Common myeloid progenitor, CD34-positive (primary cell): Measurements from ENCODE around the gene PBX3.

Source experiments
- CTCF ChIA-PET: fragments of 350-600 bp; sonication (Branson Sonifier 250); formaldehyde crosslinking; loops from one replicate; lab custom pipeline; 2021; ENCODE audit warnings: antibody characterized with exemption; lab: Charles Lee
- POLR2A ChIA-PET: fragments of 350-600 bp; sonication (Branson Sonifier 250); formaldehyde crosslinking; loops from one replicate; lab custom pipeline; 2021; ENCODE audit warnings: antibody characterized with exemption; lab: Charles Lee
- DNase-seq, 3 donors: peaks; one replicate each; pipeline versions ENCODE4 v3.0.0 to v3.0.0-alpha.2; 2013
- H3K27ac ChIP-seq, 2 experiments: 1 replicate in 1 of 2; 2 replicates in 1 of 2; pipeline ENCODE4 v1.7.0; 2013; ENCODE audit warnings: inconsistent platforms in 2 of 2, low read length in 2 of 2, mild to moderate bottlenecking in 2 of 2, low read depth in 1 of 2, moderate library complexity in 1 of 2; ENCODE audit not compliant: severe bottlenecking in 2 of 2, insufficient read depth in 1 of 2, poor library complexity in 1 of 2
- H3K27me3 ChIP-seq, 5 experiments: replicated peaks in 2 of 5; 1 replicate in 3 of 5; 2 replicates in 2 of 5; pipeline versions ENCODE4 v1.6.1 to v1.7.0; 2013; ENCODE audit warnings: low read length in 4 of 5, mild to moderate bottlenecking in 2 of 5, moderate library complexity in 2 of 5, inconsistent platforms in 1 of 5; ENCODE audit not compliant: insufficient read depth in 5 of 5, control insufficient read depth in 4 of 5
- H3K36me3 ChIP-seq, 4 experiments: 1 replicate in 2 of 4; 2 replicates in 2 of 4; pipeline versions ENCODE4 v1.6.1 to v1.7.0; 2013; ENCODE audit warnings: low read length in 3 of 4, control low read depth in 1 of 4, mild to moderate bottlenecking in 1 of 4; ENCODE audit not compliant: control insufficient read depth in 4 of 4, insufficient read depth in 4 of 4
- H3K4me1 ChIP-seq, 4 experiments: 1 replicate in 3 of 4; 2 replicates in 1 of 4; pipeline versions ENCODE4 v1.6.1 to v1.7.1; 2013; ENCODE audit warnings: low read length in 3 of 4, mild to moderate bottlenecking in 3 of 4, control low read depth in 1 of 4, inconsistent platforms in 1 of 4, moderate library complexity in 1 of 4; ENCODE audit not compliant: control insufficient read depth in 4 of 4, insufficient read depth in 4 of 4; ENCODE audit errors: control extremely low read depth in 1 of 4
- H3K4me3 ChIP-seq, 7 experiments: 1 replicate in 4 of 7; 2 replicates in 3 of 7; pipeline versions ENCODE4 v1.5.1 to v1.7.0; 2013; ENCODE audit warnings: mild to moderate bottlenecking in 7 of 7, low read length in 6 of 7, moderate library complexity in 6 of 7, inconsistent platforms in 2 of 7, low read depth in 2 of 7, control low read depth in 1 of 7; ENCODE audit not compliant: insufficient read depth in 4 of 7, control insufficient read depth in 1 of 7; ENCODE audit errors: extremely low read depth in 1 of 7
- H3K9me3 ChIP-seq, 5 experiments: 1 replicate in 4 of 5; 2 replicates in 1 of 5; pipeline versions ENCODE4 v1.6.1 to v1.7.1; 2013; ENCODE audit warnings: low read length in 4 of 5, mild to moderate bottlenecking in 2 of 5, inconsistent platforms in 1 of 5, low read depth in 1 of 5, moderate library complexity in 1 of 5; ENCODE audit not compliant: control insufficient read depth in 4 of 5, insufficient read depth in 2 of 5; ENCODE audit errors: control extremely low read depth in 1 of 5
- whole genome bisulfite sequencing: methylation state at CpG from one replicate; pipeline ENCODE4 v1.1.5; 2013; ENCODE audit not compliant: insufficient coverage; 5-methylcytosine and 5-hydroxymethylcytosine counted together

PBX3 gene

DNA sequence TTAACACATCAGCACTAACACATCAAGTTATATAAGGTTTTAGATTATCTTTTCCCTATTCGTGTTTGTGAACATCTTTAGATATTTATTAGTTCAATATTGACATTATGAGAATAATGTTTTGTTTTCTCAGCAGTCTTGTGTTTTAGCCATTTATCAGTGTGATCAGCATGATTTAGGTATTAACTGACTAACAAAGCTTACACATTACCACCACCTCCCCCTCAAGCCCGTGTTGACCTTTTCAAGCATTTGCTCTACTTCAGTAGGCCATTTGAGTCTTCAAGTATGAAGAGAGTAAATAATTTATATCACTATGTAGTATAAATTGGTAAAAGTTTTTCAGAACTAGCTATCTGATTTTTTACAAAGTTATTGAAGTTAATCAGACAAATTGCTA is 6.9 kb downstream of the PBX3 start:
- CTCF ChIA-PET, result no interaction called here
- POLR2A ChIA-PET, result no interaction called here
- no CpG with 5 or more reads among the region's 2 CpGs for WGBS

GRCh38 chr9:125755340-125755739 is 8.2 kb downstream of the PBX3 start:
- H3K9me3 ChIP-seq, result no peaks in the 10 kb centered on the region
- no peak for DNase-seq
- WGBS, result 100% methylated on average over 1 of the region's 1 CpG
- peaks cover 12 to 62% (median 24%) of the 10 kb centered on the region in 4 experiments for H3K4me1 ChIP-seq
- H3K4me3 ChIP-seq, result no peak overlapping the region
- no peak overlapping the region for H3K27ac ChIP-seq
- ChIA-PET CTCF (no interaction called here), POLR2A (no interaction called here)
- H3K27me3 ChIP-seq, result no peaks in the 10 kb centered on the region
- H3K36me3 ChIP-seq, result peaks cover 0 to 14% (median 2%) of the 10 kb centered on the region in 4 experiments

More for the DNA sequence above, 6.9 kb downstream of the PBX3 start:
- no peaks in the 10 kb centered on the region for H3K27me3 ChIP-seq
- H3K36me3 ChIP-seq, result peaks cover 0 to 15% (median 2%) of the 10 kb centered on the region in 4 experiments
- no peaks in the 10 kb centered on the region for H3K9me3 ChIP-seq
- peaks cover 8 to 65% (median 20%) of the 10 kb centered on the region in 4 experiments for H3K4me1 ChIP-seq
- DNase-seq, result no peak
- H3K4me3 ChIP-seq, result no peak overlapping the region
- no peak overlapping the region for H3K27ac ChIP-seq

- ChIA-PET POLR2A (interaction anchor here (1.6 kb wide), 1 partner anchor 9 kb away, joined by 3 read pairs; no protein-coding TSS in a partner anchor), CTCF (interaction anchor here (0.9 kb wide), 1 partner anchor 48 kb away, joined by 3 read pairs; no protein-coding TSS in a partner anchor)
- no peaks in the 10 kb centered on the region for H3K27me3 ChIP-seq
- no peak for DNase-seq
- peaks cover 0 to 8% (median 2%) of the 10 kb centered on the region in 4 experiments for H3K36me3 ChIP-seq
- WGBS, result 100% methylated on average over 1 of the region's 4 CpGs
- peaks cover 14 to 61% (median 27%) of the 10 kb centered on the region in 4 experiments for H3K4me1 ChIP-seq
- H3K27ac ChIP-seq, result no peak overlapping the region
- H3K9me3 ChIP-seq, result no peaks in the 10 kb centered on the region
- no peak overlapping the region for H3K4me3 ChIP-seq
Observed at GRCh38 chr9:125756518-125756917, 9.3 kb downstream of the PBX3 start.

DNA sequence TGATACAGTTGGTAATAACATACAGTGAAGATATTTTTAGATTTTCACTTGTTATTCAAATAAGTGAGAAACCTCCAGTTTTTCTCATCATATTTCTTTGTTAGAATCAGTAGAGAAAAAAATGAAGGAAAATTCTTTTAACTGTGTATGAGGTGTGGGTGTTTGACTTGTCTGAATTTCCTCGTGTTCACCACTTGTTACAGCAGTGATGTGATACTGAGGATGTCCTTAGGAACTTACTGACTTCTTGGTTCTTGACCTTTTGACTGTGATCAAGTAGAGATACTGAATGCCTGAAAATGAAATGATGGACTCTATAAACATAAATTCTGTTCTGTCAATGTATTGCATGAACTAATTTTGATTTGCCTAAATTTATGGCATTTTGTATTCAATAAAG is 10.7 kb downstream of the PBX3 start:
- H3K9me3 ChIP-seq, result no peaks in the 10 kb centered on the region
- CTCF ChIA-PET, result interaction anchor here (2.2 kb wide), 1 partner anchor 12 kb away, joined by 5 read pairs; no protein-coding TSS in a partner anchor
- no peak overlapping the region for H3K27ac ChIP-seq
- H3K36me3 ChIP-seq, result peaks cover 0 to 8% (median under 1%) of the 10 kb centered on the region in 4 experiments
- no peaks in the 10 kb centered on the region for H3K27me3 ChIP-seq
- no peak overlapping the region for H3K4me3 ChIP-seq
- WGBS, result no CpG with 5 or more reads among the region's 1 CpG
- POLR2A ChIA-PET, result no interaction called here
- no peak for DNase-seq
- peaks cover 14 to 67% (median 32%) of the 10 kb centered on the region in 4 experiments for H3K4me1 ChIP-seq

DNA sequence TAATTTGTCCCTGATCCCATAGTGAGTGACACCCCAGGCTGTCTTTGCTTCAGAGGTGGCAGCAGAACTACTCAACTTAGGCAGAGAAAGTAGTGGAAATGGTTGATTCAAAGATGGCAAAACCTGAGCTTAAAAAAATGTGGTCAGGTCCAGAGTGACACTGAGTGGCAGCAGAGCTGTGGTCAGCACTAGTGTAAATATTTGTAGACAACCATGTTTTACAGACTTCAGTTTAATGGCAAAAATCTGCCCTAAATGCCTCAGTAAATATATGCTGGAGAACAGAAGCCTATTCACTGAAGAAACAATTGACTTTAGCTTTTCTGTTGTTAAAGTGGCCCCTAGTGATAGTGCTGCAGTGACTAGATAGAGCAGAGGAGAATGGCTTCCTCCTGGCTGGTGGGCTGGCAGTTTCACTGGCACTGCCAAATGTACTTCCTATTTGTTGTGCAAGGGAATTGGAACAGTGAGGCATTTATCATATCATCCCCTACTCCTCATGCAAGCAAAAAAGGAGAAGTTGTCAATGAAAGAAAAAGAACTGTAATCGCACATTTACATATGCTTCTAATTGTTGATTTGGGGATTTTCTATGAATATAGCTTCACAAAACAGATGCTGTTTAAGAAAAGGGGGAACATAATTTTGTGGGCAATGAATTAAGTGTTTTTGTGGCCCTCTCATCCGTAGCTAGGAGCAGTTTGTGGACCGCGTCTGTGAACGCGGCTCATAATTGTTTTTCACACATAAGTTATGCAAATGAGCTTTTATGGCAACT is 12.0 kb downstream of the PBX3 start:
- CTCF ChIA-PET, result interaction anchor here (0.5 to 2.2 kb wide), 9 partner anchors 11 to 97 kb away, joined by 3 to 6 read pairs (median 3); no protein-coding TSS in a partner anchor
- H3K4me3 ChIP-seq, result peak overlapping the region in 6 of 7 experiments; percentile 58 to 88 (median 62)
- H3K9me3 ChIP-seq, result no peaks in the 10 kb centered on the region
- peak overlapping the region; percentile 77 to 81 for H3K27ac ChIP-seq
- POLR2A ChIA-PET, result interaction anchor here (0.7 to 1.7 kb wide), 2 partner anchors 11 to 1297 kb away, joined by 3 to 15 read pairs; partner anchors contain the start of gene PBX3
- peaks cover 0 to 2% (median 0%) of the 10 kb centered on the region in 4 experiments for H3K36me3 ChIP-seq
- no peaks in the 10 kb centered on the region for H3K27me3 ChIP-seq
- WGBS, result no CpG with 5 or more reads among the region's 6 CpGs
- peak; percentile 84 to 98 (median 95) for DNase-seq
- H3K4me1 ChIP-seq, result peaks cover 18 to 79% (median 39%) of the 10 kb centered on the region in 4 experiments

- WGBS, result 13% methylated on average over 3 of the region's 7 CpGs
- Histone ChIP-seq H3K27ac (peak overlapping the region; percentile 77 to 81), H3K27me3 (no peaks in the 10 kb centered on the region), H3K9me3 (no peaks in the 10 kb centered on the region), H3K4me3 (peak overlapping the region in 6 of 7 experiments; percentile 58 to 88 (median 62)), H3K4me1 (peaks cover 18 to 85% (median 40%) of the 10 kb centered on the region in 4 experiments), H3K36me3 (no peaks in the 10 kb centered on the region)
- DNase-seq, result no peak
- ChIA-PET POLR2A (interaction anchor here (1.7 kb wide), 1 partner anchor 11 kb away, joined by 15 read pairs; the partner anchor contains the start of gene PBX3), CTCF (interaction anchor here (0.5 to 2.2 kb wide), 9 partner anchors 10 to 98 kb away, joined by 3 to 6 read pairs (median 3); no protein-coding TSS in a partner anchor)
Observed at GRCh38 chr9:125759764-125760129, 12.6 kb downstream of the PBX3 start.

GRCh38 chr9:125760537-125760936 is 13.4 kb downstream of the PBX3 start:
- H3K27me3 ChIP-seq, result no peaks in the 10 kb centered on the region
- no peaks in the 10 kb centered on the region for H3K9me3 ChIP-seq
- H3K36me3 ChIP-seq, result no peaks in the 10 kb centered on the region
- no CpG with 5 or more reads among the region's 1 CpG for WGBS
- ChIA-PET POLR2A (no interaction called here), CTCF (no interaction called here)
- H3K27ac ChIP-seq, result no peak overlapping the region
- H3K4me3 ChIP-seq, result peak overlapping the region in 1 of 7 experiments; percentile 79
- DNase-seq, result no peak
- peaks cover 18 to 82% (median 40%) of the 10 kb centered on the region in 4 experiments for H3K4me1 ChIP-seq
